Brain microvascular endothelial cell (primary cell): ENCODE measurements around the gene TNFRSF11A.

Experiments
- DNase-seq: peaks from one replicate; pipeline ENCODE4 v3.0.0-alpha.2; 2020
- H3K27ac ChIP-seq: fragments of 250-450 bp; sonication (Bioruptor Pico); 2 replicates; pipeline ENCODE4 v1.5.1; 2020; ENCODE audit warnings: mild to moderate bottlenecking, moderate library complexity
- H3K27me3 ChIP-seq: fragments of 250-450 bp; sonication (Bioruptor Pico); replicated peaks from 2 replicates; pipeline ENCODE4 v1.5.1; 2020; ENCODE audit warnings: mild to moderate bottlenecking
- H3K36me3 ChIP-seq: fragments of 250-450 bp; sonication (Bioruptor Pico); replicated peaks from 2 replicates; pipeline ENCODE4 v1.5.1; 2020; ENCODE audit warnings: mild to moderate bottlenecking
- H3K4me3 ChIP-seq: 2 replicates; pipeline ENCODE4 v1.5.1; 2011; ENCODE audit warnings: low read depth, mild to moderate bottlenecking, control low read depth, low read length, moderate library complexity
- in situ Hi-C: cut with HindIII; loops from 2 replicates; pipeline ENCODE4 v1.10.0; 2017; ENCODE audit warnings: low sequenced_read_pairs, low pct_ligation_motif_present
- TF ChIP-seq, protein P1 (sequence below): IDR thresholded peaks from 2 replicates; pipeline ENCODE4 v1.5.1; 2011; ENCODE audit warnings: low read depth, mild to moderate bottlenecking, moderate library complexity, low read length, control low read depth, inconsistent platforms; ENCODE audit errors: missing control alignments

TNFRSF11A gene

DNA sequence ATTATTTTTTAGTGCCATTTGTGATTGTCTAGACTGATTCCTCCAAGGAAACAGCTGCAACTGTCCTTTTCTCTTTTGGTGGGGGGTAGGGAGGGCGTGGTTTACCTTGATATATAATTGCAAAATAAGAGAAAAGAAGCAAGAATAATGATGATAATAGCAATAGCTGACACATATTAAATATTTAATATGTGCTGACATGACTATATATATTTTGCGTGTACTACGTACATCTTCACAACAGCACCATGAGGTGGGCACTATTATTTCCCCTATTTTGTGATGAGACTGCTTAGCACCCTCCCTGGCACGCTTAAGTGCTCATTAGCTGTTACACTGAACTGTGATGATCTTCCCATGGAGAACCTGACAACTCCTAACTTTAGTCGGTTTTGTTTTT, 39.4 kb downstream of the TNFRSF11A start:
- in situ Hi-C loops = no loop called here
- Histone ChIP-seq H3K4me3 (no peak overlapping the region), H3K36me3 (no peaks in the 10 kb centered on the region), H3K27ac (no peak overlapping the region), H3K27me3 (no peaks in the 10 kb centered on the region)
- DNase-seq = no peak
- TF ChIP-seq, protein P1, sequence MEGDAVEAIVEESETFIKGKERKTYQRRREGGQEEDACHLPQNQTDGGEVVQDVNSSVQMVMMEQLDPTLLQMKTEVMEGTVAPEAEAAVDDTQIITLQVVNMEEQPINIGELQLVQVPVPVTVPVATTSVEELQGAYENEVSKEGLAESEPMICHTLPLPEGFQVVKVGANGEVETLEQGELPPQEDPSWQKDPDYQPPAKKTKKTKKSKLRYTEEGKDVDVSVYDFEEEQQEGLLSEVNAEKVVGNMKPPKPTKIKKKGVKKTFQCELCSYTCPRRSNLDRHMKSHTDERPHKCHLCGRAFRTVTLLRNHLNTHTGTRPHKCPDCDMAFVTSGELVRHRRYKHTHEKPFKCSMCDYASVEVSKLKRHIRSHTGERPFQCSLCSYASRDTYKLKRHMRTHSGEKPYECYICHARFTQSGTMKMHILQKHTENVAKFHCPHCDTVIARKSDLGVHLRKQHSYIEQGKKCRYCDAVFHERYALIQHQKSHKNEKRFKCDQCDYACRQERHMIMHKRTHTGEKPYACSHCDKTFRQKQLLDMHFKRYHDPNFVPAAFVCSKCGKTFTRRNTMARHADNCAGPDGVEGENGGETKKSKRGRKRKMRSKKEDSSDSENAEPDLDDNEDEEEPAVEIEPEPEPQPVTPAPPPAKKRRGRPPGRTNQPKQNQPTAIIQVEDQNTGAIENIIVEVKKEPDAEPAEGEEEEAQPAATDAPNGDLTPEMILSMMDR = no peak

- no peak for DNase-seq
Observed at GRCh38 chr18:62365420-62365819, 40.3 kb downstream of the TNFRSF11A start.

DNA sequence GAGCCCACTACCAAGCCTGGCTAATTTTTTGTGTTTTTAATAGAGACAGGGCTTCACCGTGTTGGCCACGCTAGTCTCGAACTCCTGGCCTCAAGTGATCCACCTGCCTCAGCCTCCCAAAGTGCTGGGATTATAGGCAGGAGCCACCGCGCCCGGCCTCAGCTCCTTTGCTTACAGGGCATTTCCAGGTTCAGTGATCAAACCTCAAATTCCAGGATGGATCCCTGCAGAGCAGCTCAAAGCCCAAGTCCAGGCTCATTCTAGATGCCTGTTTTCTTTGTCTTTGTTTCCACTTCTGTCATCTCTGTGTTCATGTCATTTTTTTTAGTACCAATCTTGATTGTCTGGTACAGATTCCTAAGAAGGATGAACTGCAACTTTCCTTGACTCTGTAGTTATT, 41.9 kb downstream of the TNFRSF11A start:
- no peaks in the 10 kb centered on the region for H3K36me3 ChIP-seq
- TF ChIP-seq, protein P1 = no peak
- no peak for DNase-seq
- H3K27ac ChIP-seq = no peak overlapping the region
- in situ Hi-C loops = no loop called here
- no peak overlapping the region for H3K4me3 ChIP-seq
- no peaks in the 10 kb centered on the region for H3K27me3 ChIP-seq

More at GRCh38 chr18:62365420-62365819, 40.3 kb downstream of the TNFRSF11A start:
- in situ Hi-C loops = no loop called here
- H3K27ac ChIP-seq = no peak overlapping the region
- H3K36me3 ChIP-seq = no peaks in the 10 kb centered on the region
- H3K4me3 ChIP-seq = no peak overlapping the region
- TF ChIP-seq, protein P1 = no peak
- no peaks in the 10 kb centered on the region for H3K27me3 ChIP-seq

DNA sequence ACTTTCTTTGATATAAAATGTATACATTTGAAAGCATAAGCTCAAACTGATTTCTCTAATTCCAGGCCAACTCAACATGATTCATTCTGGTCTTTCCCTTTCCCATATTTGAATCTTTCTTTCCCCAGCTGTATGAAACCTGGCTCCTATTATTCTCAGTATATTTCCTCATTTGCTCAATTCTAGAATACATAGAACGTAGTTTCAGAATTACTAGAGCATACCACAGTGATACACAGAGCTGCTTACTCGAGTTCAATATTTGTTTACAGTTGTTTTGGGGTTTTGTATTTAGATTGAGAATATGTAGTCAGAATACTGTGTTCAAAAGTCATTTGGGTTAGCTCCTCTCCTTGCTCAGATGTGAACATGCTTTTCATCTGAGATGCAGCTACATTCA, 43.0 kb downstream of the TNFRSF11A start:
- TF ChIP-seq, protein P1 = no peak
- no peak overlapping the region for H3K27ac ChIP-seq
- no peaks in the 10 kb centered on the region for H3K36me3 ChIP-seq
- no peak for DNase-seq
- in situ Hi-C loops = no loop called here
- H3K4me3 ChIP-seq = no peak overlapping the region
- H3K27me3 ChIP-seq = no peaks in the 10 kb centered on the region

GRCh38 chr18:62369129-62369644, 44.1 kb downstream of the TNFRSF11A start:
- no peaks in the 10 kb centered on the region for H3K27me3 ChIP-seq
- in situ Hi-C loops = no loop called here

More at GRCh38 chr18:62369129-62369644, 44.1 kb downstream of the TNFRSF11A start:
- Histone ChIP-seq H3K4me3 (no peak overlapping the region), H3K27ac (no peak overlapping the region), H3K36me3 (no peaks in the 10 kb centered on the region)
- TF ChIP-seq, protein P1 = no peak
- no peak for DNase-seq
